Adrenal gland (tissue), 12 donors: Measurements from ENCODE around the gene IFI35. TPM values are rescaled to one million over a fixed set of nuclear protein-coding genes. Genes with fewer than 3 reads are reported as not detected.
"Not testable (repeated sequence)": the region's sequence is repeated elsewhere in the genome, so short reads cannot be mapped to it uniquely, and the experiment has no call there.

ENCODE experiments used
- DNase-seq, 7 donors: peaks; one replicate each; pipeline ENCODE4 v3.0.0-alpha.2; 2019 to 2020
- H3K27ac ChIP-seq, 5 donors: fragments of 200-600 bp; sonication (generic) in 4 of 5; 1 replicate in 3 of 5; 2 replicates in 2 of 5; pipeline versions ENCODE4 v1.5.1 to v1.8.0; 2016 to 2020; ENCODE audit warnings: mild to moderate bottlenecking in 1 of 5
- H3K27me3 ChIP-seq: fragments of 200-600 bp; 2 replicates; pipeline ENCODE4 v1.8.0; 2021
- H3K36me3 ChIP-seq, 2 donors: fragments of 200-600 bp; replicated peaks in 1 of 2; 1 replicate in 1 of 2; 2 replicates in 1 of 2; pipeline versions ENCODE4 v1.5.1 to v1.8.0; 2018 to 2022
- H3K4me1 ChIP-seq, 2 donors: fragments of 200-600 bp; replicated peaks in 1 of 2; 1 replicate in 1 of 2; 2 replicates in 1 of 2; pipeline versions ENCODE4 v1.5.1 to v1.8.0; 2018 to 2021
- H3K4me3 ChIP-seq, 4 donors: fragments of 200-600 bp; sonication (generic) in 3 of 4; one replicate each; pipeline ENCODE4 v1.5.1; 2016 to 2018
- H3K9me3 ChIP-seq, 3 donors: fragments of 200-600 bp; sonication (generic) in 1 of 3; replicated peaks in 1 of 3; 1 replicate in 2 of 3; 2 replicates in 1 of 3; pipeline versions ENCODE4 v1.5.1 to v1.8.0; 2016 to 2021
- POLR2A ChIP-seq, 2 donors: fragments of 450-650 bp; IDR thresholded peaks; one replicate each; pipeline ENCODE4 v1.6.1; 2017; ENCODE audit warnings: antibody characterized with exemption in 2 of 2, mild to moderate bottlenecking in 2 of 2, moderate library complexity in 1 of 2
- WGBS, 4 donors: extraction: QIAGEN DNeasy Blood & Tissue Kit in 2 of 4; methylation state at CpG; one replicate each; pipeline versions ENCODE4 v1.1.5 to v1.1.7; 2013 to 2017; 5-methylcytosine and 5-hydroxymethylcytosine counted together
- intact Hi-C, 2 donors: fragments of 100-400 bp; cut with DNase I; formaldehyde crosslinking; loops; one replicate each; pipeline versions ENCODE4 v1.14.1 to v1.15.0; 2022 to 2023
- polyA plus RNA-seq, 3 donors: library from polyadenylated mRNA; stranded (reverse); fragments of 200-250 nt in 2 of 3; fragments of 350-450 nt in 1 of 3; fragmentation: Illumina TruSeq in 1 of 3; extraction: RNeasy Lipid Tissue Mini Kit (QIAGEN cat#74804) in 1 of 3; gene quantifications; one replicate each; pipeline ENCODE4 v1.2.3, GENCODE V29; 2013 to 2014
- total RNA-seq, 9 donors: library from RNA; depleted of rRNA in 4 of 9; stranded (reverse); fragments of >200 nt in 4 of 9; fragments of 120-200 nt in 1 of 9; fragmentation: NEBNext Ultra II Directional in 1 of 9; extraction: Animal tissue kit (Norgen Biotek cat#: 25700) in 1 of 9; gene quantifications; one replicate each; pipeline versions ENCODE4 v1.1.0 to v1.2.4, GENCODE V29; 2013 to 2023
- TF ChIP-seq, protein P1 (sequence below), 6 experiments: fragments of 450-650 bp in 4 of 6; fragments of 200-600 bp in 2 of 6; sonication (generic) in 1 of 6; IDR thresholded peaks; 1 replicate in 5 of 6; 2 replicates in 1 of 6; pipeline versions ENCODE4 v1.5.1 to v1.8.0; 2016 to 2021; ENCODE audit warnings: antibody characterized with exemption in 6 of 6, mild to moderate bottlenecking in 2 of 6, moderate library complexity in 1 of 6
- donor health status: healthy with polysubstance abuse.
- donor health status: Bipolar disorder and iron deficiency.
- donor health status: DM: yes; HTN: yes; CAD: no.
- donor health status: DM: no; HTN: no; CAD: no.
- donor health status: DM: no; HTN: no; CAD: no.
- donor health status: DM: yes; HTN: yes; CAD: no.

The IFI35 gene
- total and polyA plus RNA-seq, 12 donors = 38.4 to 91.4 (median 64.2) TPM

DNA sequence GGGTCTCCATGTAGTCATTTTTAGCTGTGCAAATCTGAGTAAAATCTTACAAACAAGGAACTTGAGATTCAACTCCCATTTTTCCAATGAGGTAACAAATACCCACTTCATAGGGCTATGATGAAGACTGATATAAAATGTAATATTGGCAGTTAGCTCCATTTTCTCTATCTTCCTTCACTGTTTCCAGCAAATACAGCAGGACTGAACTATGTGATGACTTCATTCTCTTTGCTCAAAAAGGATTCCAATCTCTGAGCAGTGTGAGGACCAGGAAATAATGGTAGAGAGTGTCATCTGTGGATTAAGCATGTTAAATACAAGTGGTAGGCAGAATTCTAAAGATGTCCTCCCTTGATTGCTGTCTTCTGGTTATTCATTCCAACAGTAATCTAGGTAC lies 36.7 kb downstream of the IFI35 start:
- Histone ChIP-seq H3K36me3 (no peaks in the 10 kb centered on the region), H3K4me3 (no peak overlapping the region), H3K9me3 (no peaks in the 10 kb centered on the region), H3K27ac (no peak overlapping the region), H3K27me3 (no peaks in the 10 kb centered on the region), H3K4me1 (no peaks in the 10 kb centered on the region)
- TF ChIP-seq, protein P1, sequence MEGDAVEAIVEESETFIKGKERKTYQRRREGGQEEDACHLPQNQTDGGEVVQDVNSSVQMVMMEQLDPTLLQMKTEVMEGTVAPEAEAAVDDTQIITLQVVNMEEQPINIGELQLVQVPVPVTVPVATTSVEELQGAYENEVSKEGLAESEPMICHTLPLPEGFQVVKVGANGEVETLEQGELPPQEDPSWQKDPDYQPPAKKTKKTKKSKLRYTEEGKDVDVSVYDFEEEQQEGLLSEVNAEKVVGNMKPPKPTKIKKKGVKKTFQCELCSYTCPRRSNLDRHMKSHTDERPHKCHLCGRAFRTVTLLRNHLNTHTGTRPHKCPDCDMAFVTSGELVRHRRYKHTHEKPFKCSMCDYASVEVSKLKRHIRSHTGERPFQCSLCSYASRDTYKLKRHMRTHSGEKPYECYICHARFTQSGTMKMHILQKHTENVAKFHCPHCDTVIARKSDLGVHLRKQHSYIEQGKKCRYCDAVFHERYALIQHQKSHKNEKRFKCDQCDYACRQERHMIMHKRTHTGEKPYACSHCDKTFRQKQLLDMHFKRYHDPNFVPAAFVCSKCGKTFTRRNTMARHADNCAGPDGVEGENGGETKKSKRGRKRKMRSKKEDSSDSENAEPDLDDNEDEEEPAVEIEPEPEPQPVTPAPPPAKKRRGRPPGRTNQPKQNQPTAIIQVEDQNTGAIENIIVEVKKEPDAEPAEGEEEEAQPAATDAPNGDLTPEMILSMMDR (IDR thresholded peaks at IDR 0.05) = no peak
- no peak for TF ChIP-seq POLR2A (IDR thresholded peaks at IDR 0.05)
- no peak for DNase-seq
- intact Hi-C loops = no loop called here

DNA sequence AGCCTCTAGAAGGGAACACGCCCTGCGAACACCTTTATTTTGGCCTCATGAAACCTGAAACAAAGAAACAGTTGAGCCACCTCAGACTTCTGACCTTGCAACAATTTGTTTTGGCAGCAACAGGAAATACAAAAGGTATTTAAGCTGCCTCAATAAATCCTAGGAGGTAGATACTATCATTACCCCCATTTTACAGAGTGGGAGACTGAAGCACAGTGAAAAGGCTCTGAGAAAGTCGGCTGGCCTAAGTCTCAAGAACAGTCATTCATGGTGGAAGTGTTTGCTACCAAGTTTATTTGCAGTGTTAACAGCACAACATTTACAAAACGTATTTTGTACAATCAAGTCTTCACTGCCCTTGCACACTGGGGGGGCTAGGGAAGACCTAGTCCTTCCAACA lies 37.4 kb downstream of the IFI35 start:
- WGBS, 4 donors = 90 to 95% (median 92%) methylated on average over 4 of the region's 4 CpGs
- Histone ChIP-seq H3K27me3 (no peaks in the 10 kb centered on the region), H3K4me3 (no peak overlapping the region), H3K9me3 (no peaks in the 10 kb centered on the region), H3K36me3 (no peaks in the 10 kb centered on the region), H3K4me1 (no peaks in the 10 kb centered on the region), H3K27ac (no peak overlapping the region)
- DNase-seq = no peak
- intact Hi-C loops = no loop called here
- no peak for TF ChIP-seq POLR2A (IDR thresholded peaks at IDR 0.05)
- TF ChIP-seq, protein P1 (IDR thresholded peaks at IDR 0.05) = no peak

DNA sequence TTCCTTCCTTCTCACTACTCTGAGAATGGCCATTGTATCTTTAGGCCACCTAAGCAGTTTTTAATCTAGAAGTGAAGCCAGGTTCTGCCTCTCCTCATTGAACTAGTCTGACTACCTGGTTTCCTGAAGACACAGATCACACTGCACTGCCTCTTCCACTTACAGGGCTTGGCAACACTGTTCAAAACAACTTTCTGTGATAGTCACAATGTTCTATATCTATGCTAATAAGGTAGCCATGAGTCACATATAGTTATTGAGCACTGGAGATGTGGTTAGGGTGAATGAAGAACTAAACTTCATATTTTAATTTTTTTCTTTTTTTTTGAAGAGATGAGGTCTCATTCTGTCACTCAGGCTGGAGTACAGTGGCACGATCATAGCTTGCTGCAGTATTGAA lies 45.4 kb downstream of the IFI35 start:
- H3K27me3 ChIP-seq = no peaks in the 10 kb centered on the region
- no peak overlapping the region for H3K27ac ChIP-seq
- no peaks in the 10 kb centered on the region for H3K9me3 ChIP-seq
- H3K4me3 ChIP-seq = no peak overlapping the region
- TF ChIP-seq POLR2A (IDR thresholded peaks at IDR 0.05) = no peak
- TF ChIP-seq, protein P1 (IDR thresholded peaks at IDR 0.05) = no peak
- H3K36me3 ChIP-seq = no peaks in the 10 kb centered on the region
- intact Hi-C loops = no loop called here
- DNase-seq = no peak
- no peaks in the 10 kb centered on the region for H3K4me1 ChIP-seq
- 86 to 100% (median 92%) methylated on average over 1 of the region's 1 CpG for WGBS, 4 donors

DNA sequence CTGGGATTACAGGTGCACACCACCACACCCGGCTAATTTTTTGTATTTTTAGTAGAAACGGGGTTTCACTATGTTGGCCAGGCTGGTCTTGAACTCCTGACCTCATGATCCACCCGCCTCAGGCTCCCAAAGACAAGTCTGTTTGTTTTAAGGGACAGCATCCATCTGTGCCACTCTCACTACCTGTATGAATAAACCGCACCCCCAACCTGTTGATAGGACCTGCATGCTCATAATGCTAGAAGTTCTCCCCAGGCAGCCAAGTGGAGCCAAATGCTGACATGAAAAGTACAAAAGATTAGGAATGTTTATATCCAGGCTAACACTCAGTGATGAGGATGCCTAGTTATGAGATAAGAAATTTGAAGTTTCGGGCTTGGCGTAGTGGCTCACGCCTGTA lies 46.4 kb downstream of the IFI35 start:
- intact Hi-C loops, H3K36me3 ChIP-seq, H3K27me3 ChIP-seq, H3K4me1 ChIP-seq, H3K27ac ChIP-seq, H3K4me3 ChIP-seq, H3K9me3 ChIP-seq: not testable (repeated sequence)
- peak in 1 of 7 donors; percentile 14 for DNase-seq
- WGBS, 4 donors = 93 to 97% (median 95%) methylated on average over 7 of the region's 7 CpGs

DNA sequence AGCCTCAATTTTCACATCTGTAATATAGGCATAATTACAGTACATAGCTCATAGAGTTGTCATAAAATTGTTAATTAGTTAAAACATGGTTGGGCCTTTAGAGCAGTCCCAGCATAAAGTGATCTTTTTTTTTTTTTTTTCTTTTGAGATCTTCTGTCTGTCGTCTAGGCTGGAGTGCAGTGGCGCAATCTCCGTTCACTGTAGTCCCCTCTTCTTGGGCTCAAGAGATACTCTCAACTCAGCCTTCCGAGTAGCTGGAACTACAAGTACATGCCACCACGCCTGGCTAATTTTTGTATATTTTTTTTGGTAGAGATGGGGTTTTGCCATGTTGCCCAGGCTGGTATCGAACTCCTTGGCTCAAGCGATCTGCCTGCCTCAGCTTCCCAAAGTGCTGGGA lies 49.5 kb downstream of the IFI35 start:
- no peaks in the 10 kb centered on the region for H3K27me3 ChIP-seq
- no peaks in the 10 kb centered on the region for H3K4me1 ChIP-seq
- H3K4me3 ChIP-seq = no peak overlapping the region
- no peak for TF ChIP-seq POLR2A (IDR thresholded peaks at IDR 0.05)
- TF ChIP-seq, protein P1 (IDR thresholded peaks at IDR 0.05) = no peak
- WGBS, 4 donors = 96 to 98% (median 97%) methylated on average over 7 of the region's 7 CpGs
- H3K9me3 ChIP-seq = no peaks in the 10 kb centered on the region
- no peaks in the 10 kb centered on the region for H3K36me3 ChIP-seq
- no peak overlapping the region for H3K27ac ChIP-seq
- intact Hi-C loops = no loop called here
- no peak for DNase-seq
